ENCODE data around the gene VPS13A. TPM values are rescaled to one million over a fixed set of nuclear protein-coding genes. Genes with fewer than 3 reads are reported as not detected.

Gene VPS13A
- total and polyA plus RNA-seq, 9 of the 15 experiments (the other 6 are each of a cell fraction or from before 2014, with no cell fraction given): 5.6 to 29.9 (median 14.7) TPM

- no peak for TF ChIP-seq GABPB2 (CRISPR knock-in tag; conservative IDR thresholded peaks at IDR 0.05)
- no peak for TF ChIP-seq ZKSCAN1 (IDR thresholded peaks at IDR 0.05; ENCODE audit: low read depth, low read length)
- no peak for TF ChIP-seq EP400 (IDR thresholded peaks at IDR 0.05)
- no peak for TF ChIP-seq BRF1 (IDR thresholded peaks at IDR 0.05; ENCODE audit: borderline replicate concordance, extremely low read depth, insufficient read length)
- 0 out of 2 replicates have a peak, but pooled peaks have one; percentile 14 for TF ChIP-seq SMARCE1 (IDR thresholded peaks at IDR 0.05)
- TF ChIP-seq SUPT5H (IDR thresholded peaks at IDR 0.05): peak; percentile 75
- TF ChIP-seq VEZF1 (CRISPR knock-in tag; IDR thresholded peaks at IDR 0.05): peak; percentile 79
- no peak for TF ChIP-seq ZNF134 (CRISPR knock-in tag; conservative IDR thresholded peaks at IDR 0.05)
- TF ChIP-seq JUN (IDR thresholded peaks at IDR 0.05; ENCODE audit: borderline replicate concordance, low read depth, low read length): no peak
- no peak for TF ChIP-seq JUN (CRISPR knock-in tag; IDR thresholded peaks at IDR 0.05; ENCODE audit: borderline replicate concordance)
- TF ChIP-seq CHD1 (IDR thresholded peaks at IDR 0.05; ENCODE audit: low read length): peak; percentile 61
- no peak for TF ChIP-seq MAFG (tag; conservative IDR thresholded peaks at IDR 0.05)
- TF ChIP-seq MTA2 (IDR thresholded peaks at IDR 0.05; ENCODE audit: low read depth): no peak
- no peak for TF ChIP-seq RAD51 (IDR thresholded peaks at IDR 0.05; ENCODE audit: borderline replicate concordance, low read depth)
- no peak for TF ChIP-seq PHF21A (IDR thresholded peaks at IDR 0.05; ENCODE audit: borderline replicate concordance, low read depth)
- no peak for TF ChIP-seq NR1H2 (CRISPR knock-in tag; IDR thresholded peaks at IDR 0.05)
- 0 out of 4 replicates have a peak, but pooled peaks of 1 of the 2 experiments have one; percentile 2 for TF ChIP-seq RCOR1 (IDR thresholded peaks at IDR 0.05; ENCODE audit: borderline replicate concordance in 1 of 2, low read depth in 2 of 2, low read length in 2 of 2)
- TF ChIP-seq CBX5 (IDR thresholded peaks at IDR 0.05; ENCODE audit: borderline replicate concordance, low read depth): no peak
- TF ChIP-seq RHOXF2B (CRISPR knock-in tag; conservative IDR thresholded peaks at IDR 0.05): no peak
- no peak for TF ChIP-seq SREBF1 (IDR thresholded peaks at IDR 0.05; ENCODE audit: borderline replicate concordance, low read depth, low read length)
- no peak for TF ChIP-seq TEAD4 (IDR thresholded peaks at IDR 0.05; ENCODE audit: low read length)
- TF ChIP-seq TEAD4 (CRISPR knock-in tag; IDR thresholded peaks at IDR 0.05; ENCODE audit: borderline replicate concordance): no peak
- TF ChIP-seq HDAC2 (IDR thresholded peaks at IDR 0.05): 0 out of 2 replicates have a peak, but pooled peaks have one; percentile 4
- no peak for TF ChIP-seq MXD1 (CRISPR knock-in tag; IDR thresholded peaks at IDR 0.05; ENCODE audit: borderline replicate concordance, poor library complexity, severe bottlenecking)
- no peak for TF ChIP-seq OTX1 (CRISPR knock-in tag; IDR thresholded peaks at IDR 0.05)
- TF ChIP-seq TAF15 (IDR thresholded peaks at IDR 0.05; ENCODE audit: low read depth, low read length): no peak
- TF ChIP-seq ZNF263 (CRISPR knock-in tag; IDR thresholded peaks at IDR 0.05; ENCODE audit: borderline replicate concordance): no peak
- TF ChIP-seq LCOR (CRISPR knock-in tag; IDR thresholded peaks at IDR 0.05): peak; percentile 83; the same call in 1 of the 2 replicates
- TF ChIP-seq U2AF1 (optimal IDR thresholded peaks at IDR 0.05; ENCODE audit: low read depth, low read length): no peak
- TF ChIP-seq FOXJ3 (CRISPR knock-in tag; IDR thresholded peaks at IDR 0.05): no peak
- TF ChIP-seq SMARCC2 (IDR thresholded peaks at IDR 0.05; ENCODE audit: low read depth): no peak
- no peak for TF ChIP-seq ZSCAN29 (IDR thresholded peaks at IDR 0.05)
Observed at GRCh38 chr9:77177143-77177893, at the start of gene VPS13A (continued).

All from K562 (cell line).